ENCODE results near the gene NOD1.
A peak's percentile ranks its signal among the peaks of the same experiment; 100 is the strongest.
"Not testable (repeated sequence)": the region's sequence is repeated elsewhere in the genome, so short reads cannot be mapped to it uniquely, and the experiment has no call there.

The NOD1 gene

DNA sequence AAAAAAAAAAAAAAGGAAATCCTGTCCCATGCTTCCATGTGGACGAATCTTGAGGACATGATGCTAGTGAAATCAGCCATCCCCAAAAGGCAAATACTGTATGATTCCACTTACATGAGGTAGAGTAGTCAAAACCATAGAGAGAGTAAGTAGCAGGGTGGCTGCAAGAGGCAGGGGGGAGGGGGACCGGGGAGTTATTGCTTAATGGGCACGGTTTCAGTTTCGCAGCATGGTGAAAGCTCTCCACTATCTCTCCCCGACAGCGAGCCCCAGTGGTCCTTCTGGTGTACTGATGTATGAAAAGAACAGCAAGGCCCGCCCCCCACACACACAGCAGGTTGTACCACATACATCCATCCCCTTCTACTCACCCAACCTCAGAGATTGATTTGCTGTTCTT is 32.8 kb downstream of the NOD1 start:
- peak; percentile 81 to 85 for DNase-seq

DNA sequence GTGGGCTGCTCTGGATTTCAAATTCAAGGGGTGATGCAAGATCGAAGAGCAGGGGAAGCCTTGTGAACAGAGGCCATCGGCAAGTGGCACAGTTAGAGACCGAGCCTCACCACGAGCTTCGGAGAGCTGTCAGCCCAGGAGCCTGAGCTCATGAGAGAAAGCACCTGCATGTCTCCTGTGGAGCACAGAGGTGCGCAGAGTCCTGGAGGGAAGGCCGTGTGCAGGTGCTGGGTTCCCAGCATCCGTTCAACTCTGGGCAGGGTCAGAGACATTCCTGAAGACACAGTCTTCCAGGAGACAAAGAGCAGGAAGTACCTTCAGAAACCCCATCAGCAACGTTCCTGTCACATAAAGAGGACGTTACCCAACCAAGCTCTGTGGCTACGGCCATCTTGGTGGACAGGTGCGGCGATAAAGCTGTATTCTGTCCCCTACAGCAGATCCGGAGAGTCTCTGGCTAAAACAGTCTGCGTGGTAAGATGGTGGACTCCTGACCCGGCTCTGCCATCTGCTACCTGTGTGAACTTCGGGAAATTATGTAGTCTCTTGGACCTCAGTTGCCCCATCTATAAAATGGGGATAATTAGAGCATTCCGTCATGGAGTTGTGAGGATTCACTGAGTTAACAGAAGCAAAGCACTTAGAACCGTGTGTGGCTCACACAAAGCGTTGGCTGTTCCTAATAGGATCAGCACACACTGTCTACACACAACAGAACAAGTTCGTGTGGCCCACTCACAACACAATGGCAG is 40.6 kb downstream of the NOD1 start:
- no peak for DNase-seq

DNA sequence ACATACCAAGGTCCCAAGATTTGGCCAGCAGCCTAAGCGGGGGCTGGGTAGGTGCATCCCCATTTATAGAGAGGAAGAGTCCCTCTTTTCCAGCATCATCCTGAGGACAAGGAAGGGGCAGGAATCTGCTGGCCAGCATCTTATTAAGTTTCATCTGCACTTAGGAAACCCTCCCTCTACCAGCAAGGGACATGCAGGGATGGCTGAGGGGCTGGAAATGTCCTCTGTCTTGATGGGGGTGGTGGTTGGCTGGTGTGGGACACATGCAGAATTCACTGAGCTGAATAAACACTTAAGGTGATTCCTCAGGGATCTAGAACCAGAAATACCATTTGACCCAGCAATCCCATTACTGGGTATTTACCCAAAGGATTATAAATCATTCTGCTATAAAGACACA is 42.1 kb downstream of the NOD1 start:
- DNase-seq = no peak

DNA sequence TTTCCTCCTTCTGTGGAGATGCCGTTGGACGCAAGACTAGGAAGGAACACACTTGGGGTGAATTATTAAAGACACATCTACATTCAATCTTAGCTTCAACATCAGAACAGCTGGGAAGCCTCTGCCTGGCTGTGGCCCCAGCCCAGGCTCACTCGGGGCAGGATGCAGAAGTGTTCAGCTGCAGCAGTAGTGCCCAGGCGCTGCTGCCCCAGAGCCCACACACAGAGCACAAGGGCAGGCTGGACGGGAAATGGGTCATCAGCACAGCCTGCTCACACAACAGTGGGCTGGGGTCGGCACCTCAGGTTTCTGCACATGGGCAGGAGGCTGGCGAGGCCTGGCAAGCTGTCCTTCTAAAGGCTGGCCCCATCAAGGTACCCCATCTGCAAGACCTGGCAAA is 42.5 kb downstream of the NOD1 start:
- no peak for DNase-seq

DNA sequence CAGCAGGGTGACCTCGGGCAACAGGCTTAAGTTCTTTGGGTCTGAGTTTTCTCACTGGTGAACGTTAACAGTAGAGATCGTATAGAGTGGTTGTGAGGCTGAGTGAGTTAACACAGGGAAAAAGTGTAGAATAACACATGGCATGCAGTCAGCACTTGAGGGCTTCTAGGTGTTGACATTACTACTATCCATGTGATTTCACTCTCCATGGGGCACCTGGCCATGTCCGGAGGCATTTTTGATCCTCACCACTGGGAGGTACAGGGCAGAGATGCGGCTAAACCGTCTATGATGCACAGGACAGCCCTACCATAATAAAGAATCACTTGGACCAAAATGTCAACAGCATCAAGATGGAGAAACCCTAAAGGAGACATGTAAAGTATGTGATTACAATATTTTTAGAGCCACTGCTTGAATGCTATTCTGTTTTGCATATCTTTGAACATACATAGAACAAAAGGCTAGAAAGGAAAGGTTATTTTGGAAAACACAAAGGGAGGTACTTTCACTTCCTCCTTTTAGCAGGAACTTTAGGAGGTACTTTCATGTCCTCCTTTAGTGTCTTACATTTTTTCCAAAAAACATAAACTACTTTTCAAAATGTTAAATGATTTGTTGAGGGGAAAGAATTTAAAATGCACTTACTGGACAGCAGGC is 44.3 kb downstream of the NOD1 start:
- no peak for DNase-seq

DNA sequence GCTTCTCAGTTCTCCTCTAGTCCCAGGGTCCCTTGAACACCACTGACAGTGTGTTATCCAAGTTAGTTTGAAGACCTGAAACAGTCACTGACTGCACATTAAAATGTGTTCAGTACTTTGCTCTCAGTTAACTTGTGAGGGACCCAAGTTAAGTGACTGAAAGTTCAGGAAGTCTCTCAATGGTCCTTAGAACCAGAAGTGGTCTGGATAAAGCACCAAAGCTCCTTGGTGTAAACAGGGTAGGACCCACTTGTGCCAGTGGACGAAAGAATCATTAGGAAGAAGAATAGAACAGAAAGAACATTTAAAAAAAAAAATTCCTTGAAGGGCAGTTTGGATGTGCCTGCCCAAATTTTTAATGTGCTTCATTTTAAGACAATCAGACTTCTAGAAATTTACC is 45.1 kb downstream of the NOD1 start:
- no peak for DNase-seq

DNA sequence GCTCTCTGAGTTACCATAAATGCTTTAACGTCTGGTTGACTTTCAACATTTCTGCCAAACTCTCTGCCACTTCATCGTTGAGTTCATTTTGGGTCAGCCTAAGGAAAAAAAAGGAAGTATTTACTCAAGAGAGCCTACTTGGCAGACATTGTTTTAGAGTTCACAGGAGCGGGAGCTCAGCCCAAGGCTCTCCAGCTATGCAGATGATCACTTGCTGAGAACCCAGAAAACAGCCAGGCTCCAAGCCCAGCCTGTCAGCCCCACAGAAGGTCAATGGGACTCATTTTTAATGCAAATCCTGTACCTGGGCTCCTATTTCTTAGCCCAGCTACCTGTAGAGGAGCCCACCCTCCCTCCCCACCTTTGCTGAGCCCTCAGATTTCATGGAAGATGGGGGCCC is 45.5 kb downstream of the NOD1 start:
- no peak for DNase-seq

DNA sequence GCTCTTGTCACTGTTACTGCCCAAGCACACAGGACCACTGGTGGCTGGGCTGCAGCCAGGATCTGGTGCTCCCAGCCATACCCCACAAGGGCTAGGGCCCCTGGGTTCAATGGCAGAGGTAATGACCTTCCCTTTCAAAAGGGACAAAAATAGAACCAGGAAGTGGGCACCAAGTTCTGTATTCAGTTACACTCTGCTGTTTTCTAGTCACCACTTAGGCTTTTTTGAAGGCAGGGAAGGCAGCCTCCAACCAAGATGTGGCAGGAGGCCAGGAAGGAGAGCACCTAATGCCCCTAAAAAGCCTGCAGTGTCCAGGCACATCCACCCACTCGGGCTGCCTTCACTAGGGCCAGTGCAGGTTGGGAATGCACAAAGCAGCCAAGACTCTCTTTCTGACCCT is 47.8 kb downstream of the NOD1 start:
- DNase-seq = no peak

DNA sequence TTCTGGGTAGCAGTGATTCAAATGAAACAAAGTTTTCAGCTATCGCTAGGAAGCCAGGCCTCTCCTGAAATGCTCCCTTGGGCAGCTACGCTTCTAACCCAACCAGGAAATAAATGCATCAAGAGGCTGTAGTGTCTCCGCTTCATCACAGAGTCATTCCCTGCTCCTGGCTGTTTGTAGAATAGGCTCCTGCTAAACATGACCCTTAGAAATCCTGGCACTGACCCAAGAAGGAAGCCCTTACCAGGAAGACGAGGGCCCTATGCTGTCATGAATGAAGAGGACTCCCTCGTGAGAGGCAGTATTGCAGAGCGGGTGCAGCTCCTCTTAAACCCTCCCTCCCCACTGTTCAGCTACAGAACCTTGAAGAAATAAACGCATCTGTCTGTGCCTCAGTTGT is 48.3 kb downstream of the NOD1 start:
- no peak for DNase-seq

DNA sequence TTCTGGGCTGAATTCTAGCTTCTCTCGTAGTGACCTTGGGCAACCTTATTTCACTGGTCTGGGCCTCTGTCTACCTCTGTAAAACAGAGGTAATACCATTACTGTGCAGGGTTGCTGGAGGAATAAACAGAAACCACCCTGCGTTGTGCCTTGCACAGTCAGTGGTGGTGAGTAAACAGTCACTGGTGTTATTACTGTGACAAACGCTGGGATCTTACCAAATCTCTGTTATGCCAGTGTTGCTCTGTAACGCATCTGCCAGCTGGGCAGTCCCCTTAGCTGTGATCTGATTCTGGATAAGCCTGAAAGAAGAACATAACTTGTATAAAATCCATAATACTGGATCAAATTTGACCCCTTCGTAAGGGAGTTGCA is 49.4 kb downstream of the NOD1 start:
- DNase-seq = no peak

DNA sequence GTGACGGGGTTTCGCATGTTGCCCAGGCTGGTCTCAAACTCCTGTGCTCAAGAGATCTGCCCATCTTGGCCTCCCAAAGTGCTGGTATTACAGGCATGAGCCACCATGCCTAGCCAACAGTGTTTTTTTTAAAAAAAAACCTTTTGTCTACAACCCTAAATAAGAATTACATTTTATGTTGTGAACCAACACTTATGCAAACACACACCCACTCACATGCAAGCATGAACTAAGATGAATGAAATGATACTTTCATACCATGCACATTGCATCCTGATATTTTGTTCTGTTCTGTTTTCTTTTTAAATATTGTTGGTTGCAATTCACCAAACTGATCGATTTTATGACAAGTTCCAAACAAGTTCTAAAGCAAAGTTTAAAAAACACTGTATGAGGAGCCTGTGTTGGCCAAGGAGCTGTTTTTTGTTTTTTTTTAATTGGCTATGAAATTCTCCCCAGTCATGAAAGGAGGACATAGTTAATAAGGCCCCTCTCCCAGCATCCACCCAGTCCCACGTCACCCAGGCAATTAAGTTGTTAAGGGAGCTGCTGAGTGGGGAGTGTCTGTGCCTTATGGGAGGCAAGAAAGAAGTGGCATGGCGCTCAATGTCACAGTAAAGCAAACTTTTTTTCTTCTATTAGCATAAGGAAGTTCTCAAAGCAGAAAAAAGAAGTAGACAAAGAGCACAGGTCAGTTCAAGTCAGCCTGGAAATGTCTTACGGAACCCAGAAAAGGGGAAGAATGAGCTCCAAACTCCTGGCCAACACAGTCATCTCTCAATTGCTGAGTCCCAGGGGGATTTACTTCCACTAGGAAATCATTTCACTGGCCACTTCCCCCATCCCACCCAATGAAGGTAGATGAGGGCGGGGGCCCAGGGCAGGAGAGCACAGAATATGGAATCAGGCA is 50.1 kb downstream of the NOD1 start:
- no peak for DNase-seq

DNA sequence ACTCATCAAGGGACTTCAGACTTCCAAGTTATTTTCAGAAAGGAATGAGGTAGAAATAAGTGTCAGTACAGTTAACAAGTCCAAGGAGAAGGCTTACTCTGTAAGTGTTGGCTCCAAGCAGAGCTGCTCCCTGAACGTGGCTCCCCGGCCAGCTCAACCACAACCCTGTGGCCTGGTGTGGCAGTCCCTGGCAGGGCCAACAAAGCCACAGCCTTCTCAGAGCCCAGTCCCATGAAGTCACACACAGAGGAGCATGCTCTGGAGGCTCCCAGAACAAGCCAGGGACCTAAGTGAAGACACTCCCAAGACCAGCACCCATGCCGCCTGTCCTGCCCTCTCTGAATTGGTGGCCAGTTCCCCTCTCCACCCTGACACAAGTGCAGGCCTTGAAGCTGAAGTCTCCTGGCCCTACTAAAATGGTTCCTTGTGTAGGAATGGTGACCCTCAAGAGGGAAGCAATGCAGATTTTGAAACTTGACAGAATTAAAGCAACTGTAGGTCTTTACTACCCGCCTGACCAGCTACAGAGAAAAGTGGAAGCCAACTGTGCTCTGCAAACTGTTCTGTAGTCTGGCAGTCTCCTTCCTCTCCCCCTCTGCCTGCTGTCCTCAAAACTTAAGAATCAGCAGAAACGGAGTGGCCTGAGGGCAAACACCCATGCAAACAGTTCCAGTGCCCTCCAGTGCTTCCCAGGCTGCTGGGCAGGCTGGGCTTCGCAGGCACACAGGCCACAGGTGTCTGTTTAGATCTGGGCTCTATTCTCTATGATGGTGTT is 51.1 kb downstream of the NOD1 start:
- DNase-seq = no peak

DNA sequence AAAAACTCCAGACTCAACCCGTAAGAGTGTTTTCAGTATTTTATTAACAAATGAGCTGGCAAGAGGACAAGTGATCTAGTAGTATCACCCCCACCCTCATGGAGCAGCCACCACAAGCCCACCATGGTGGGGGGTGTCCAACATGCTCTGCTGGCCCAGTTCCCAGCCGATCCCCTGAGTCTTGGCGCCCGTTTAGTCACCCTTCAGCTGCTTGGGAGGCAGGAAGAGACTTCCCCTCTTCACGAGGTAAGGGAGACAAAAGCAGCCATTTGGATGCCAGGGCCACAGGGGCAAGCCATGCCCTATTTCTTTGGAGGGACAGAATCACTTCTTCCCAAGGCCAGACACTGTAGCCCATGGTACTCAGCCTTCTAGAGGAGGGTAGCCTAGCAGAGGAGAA is 54.1 kb downstream of the NOD1 start:
- no peak for DNase-seq

DNA sequence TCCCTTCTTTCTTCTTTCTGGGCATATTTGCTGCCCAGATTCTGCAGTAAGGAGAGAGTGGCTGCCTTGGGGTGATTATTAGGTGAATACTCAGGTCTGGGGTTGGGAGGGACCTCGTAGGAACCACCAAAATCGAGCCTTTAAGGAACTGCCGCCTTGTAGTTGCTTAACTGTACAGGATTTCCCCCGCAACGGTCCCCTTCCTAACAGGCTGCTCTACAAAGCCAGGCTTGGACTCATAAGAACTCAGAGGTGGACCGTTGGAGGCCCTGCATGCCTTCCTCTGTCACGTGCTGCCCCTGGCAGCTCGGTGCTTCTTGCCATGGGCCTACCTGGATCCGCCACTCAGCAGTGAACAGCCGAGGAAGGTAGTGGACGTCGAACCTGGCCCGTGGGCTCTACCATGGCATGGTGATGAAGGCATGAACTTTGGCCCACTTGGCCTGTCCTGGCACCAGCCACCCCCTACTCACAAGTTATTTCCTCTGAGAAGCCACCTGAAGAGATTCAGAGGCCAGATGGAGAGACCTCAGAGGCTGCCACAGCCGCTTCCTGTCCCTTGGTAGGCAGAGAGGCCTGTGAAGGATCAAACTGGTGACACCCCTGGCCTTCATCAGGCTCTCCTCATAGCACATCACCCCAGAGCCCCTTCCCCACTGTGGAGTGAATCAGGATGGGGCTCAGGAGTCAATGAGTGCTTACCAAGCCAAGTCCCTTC is 54.6 kb downstream of the NOD1 start:
- DNase-seq = no peak

DNA sequence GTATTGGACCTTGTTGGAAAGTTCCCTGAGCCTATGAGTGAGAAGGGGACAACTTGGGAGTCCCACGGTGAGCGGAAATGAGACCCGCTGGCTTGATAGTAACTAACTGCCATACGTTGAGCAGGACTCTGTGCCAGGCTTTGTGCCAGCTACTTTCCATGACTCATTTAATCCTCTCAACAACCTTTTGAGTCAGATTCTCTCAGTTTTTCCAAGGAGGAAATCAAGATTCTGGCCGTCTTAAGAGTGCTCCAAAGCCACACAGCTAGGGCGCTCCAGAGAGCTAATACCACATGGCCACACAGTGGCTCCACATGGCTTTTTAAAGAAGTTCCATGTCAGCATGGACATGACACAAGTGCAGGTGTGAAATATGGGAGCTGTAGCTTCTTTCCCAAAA is 55.7 kb downstream of the NOD1 start:
- no peak for DNase-seq

DNA sequence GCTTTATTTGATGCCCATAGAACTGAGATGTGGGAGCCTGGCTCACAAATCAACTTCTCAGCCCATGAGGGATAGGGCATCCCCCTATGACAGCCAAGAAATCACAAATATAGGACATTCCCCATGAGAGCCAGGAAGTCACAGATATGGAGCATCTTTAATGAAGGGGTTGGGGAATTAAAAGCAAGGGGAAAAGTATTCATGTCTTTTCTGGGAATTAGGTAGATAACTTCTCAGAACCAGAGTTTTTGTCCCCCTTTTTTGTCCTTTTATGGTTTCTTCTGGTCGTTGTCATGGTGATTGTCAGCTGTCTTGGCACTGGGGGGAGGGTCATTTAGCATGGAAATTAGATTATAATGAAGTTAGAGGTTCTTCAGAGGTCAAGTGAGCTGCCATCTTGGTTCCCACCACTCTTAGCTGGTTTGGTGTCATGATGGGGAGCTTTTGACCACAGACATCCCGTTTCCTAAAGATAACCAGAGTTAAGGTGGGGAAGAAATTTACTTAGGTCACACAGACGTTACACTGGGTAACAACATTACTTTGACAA is 56.9 kb downstream of the NOD1 start:
- no peak for DNase-seq

DNA sequence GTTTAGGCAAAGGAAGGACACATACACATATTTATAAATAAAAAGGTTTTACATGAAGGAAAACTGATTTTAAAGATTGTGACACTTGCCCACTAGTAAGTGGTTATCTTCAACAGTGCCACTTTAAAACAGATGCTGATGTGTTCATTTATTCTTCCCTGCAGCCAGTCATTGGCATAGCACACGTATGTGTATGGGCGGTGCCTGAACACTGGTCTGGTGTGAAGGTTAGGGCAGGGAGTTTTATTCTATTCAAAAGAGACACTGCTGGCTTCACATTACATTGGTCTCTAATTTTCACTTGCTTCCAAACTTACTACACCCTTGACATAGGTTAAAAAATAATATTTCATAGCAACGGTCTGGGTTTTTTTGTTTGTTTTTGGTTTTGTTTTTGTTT is 57.9 kb downstream of the NOD1 start:
- DNase-seq = no peak

DNA sequence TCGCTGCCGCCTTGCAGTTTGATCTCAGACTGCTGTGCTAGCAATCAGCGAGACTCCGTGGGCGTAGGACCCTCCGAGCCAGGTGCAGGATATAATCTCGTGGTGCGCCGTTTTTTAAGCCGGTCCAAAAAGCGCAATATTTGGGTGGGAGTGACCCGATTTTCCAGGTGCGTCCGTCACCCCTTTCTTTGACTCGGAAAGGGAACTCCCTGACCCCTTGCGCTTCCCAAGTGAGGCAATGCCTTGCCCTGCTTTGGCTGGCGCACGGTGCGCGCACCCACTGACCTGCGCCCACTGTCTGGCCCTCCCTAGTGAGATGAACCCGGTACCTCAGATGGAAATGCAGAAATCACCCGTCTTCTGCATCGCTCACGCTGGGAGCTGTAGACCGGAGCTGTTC is 58.5 kb downstream of the NOD1 start:
- DNase-seq = not testable (repeated sequence)

DNA sequence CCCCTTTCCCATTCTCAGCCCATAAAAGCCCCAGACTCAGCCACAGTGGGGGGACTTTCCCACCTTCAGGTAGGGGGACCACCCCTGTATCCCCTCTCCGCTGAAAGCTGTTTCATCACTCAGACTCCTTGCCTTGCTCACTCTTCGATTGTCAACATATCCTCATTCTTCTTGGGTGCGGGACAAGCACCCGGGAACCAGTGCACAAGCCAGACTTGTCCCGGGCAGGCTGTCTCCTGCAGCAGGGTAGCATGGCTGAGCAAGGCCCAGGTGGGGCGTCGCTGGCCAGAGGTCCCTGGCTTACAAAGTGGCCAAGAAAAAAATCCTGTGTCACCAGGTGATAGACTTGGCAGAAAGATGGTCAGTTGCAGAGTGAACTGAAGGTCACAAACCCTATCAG is 64.7 kb downstream of the NOD1 start:
- DNase-seq = no peak

DNA sequence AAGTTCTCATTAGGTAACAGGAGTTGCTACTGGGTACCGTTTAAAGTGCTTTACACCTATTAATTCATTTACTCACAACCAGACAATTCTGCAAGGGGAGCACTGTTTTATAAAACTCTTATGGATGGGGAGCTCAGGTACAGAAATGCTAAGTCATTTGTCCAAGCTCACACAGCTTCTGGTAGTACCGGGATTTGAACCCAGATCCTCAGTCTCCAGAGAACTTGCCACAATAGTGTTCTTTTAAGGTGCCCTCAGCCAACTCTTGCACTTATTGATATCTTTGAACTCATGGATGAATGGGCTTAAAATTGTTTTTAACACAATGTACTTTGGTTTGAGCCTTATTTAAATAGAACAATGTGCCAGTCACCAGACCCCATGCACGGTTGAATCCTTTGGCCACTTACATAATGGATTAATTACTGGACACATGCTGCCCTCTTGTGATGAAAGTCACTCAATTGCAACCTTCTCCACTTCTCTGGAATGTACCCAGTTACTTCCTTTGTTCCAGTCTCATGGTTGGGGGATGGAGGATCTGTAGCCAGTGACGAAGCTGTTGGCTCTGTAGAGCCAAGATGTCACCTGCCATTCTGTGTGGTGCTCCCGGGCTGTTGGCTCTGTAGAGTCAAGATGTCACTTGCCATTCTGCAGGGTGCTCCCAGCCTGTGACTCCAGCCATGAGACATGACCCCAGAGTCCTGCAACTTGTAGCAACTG is 65.6 kb downstream of the NOD1 start:
- peak in 1 of 2 donors; percentile 55 for DNase-seq

DNA sequence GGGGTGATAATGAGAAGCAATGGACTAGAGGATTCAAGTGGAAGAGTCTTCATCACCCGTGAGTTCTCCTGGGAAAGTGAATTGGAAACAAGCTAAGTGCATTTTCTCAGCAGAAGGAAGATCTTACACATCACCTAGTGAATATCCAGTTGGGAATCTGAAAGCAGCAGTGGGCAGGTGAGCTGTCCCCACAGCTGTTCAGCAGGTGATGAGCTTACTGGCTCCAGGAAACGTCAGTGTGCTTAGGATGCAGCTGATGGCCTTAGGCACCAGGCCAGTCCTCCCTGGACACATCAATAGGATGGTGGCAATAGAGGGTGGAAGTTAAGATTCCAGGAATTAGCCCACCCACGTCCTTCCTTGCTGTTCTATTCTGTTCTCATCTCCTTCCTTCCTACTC is 66.7 kb downstream of the NOD1 start:
- no peak for DNase-seq
